IPS-20b (cell line): Measurements from ENCODE around the gene PRKCD.

Source experiments
- H3K27ac ChIP-seq: one replicate; pipeline ENCODE4 v1.5.1; 2013; ENCODE audit warnings: low read length
- H3K27me3 ChIP-seq: 2 replicates; pipeline ENCODE4 v1.6.1; 2013; ENCODE audit warnings: mild to moderate bottlenecking, low read length, inconsistent platforms; ENCODE audit not compliant: insufficient read depth
- H3K36me3 ChIP-seq: 2 replicates; pipeline ENCODE4 v1.6.1; 2013; ENCODE audit warnings: low read depth, mild to moderate bottlenecking, inconsistent platforms, low read length, moderate library complexity; ENCODE audit not compliant: insufficient read depth
- H3K4me1 ChIP-seq: 2 replicates; pipeline ENCODE4 v1.6.1; 2013; ENCODE audit warnings: mild to moderate bottlenecking, control low read depth, inconsistent platforms, low read length, moderate library complexity; ENCODE audit not compliant: insufficient read depth
- H3K4me3 ChIP-seq: 2 replicates; pipeline ENCODE4 v1.5.1; 2013; ENCODE audit warnings: mild to moderate bottlenecking, low read length, inconsistent platforms
- H3K9ac ChIP-seq: 2 replicates; pipeline ENCODE4 v1.6.1; 2013; ENCODE audit warnings: low read depth, mild to moderate bottlenecking, inconsistent platforms, low read length, moderate library complexity
- H3K9me3 ChIP-seq: 2 replicates; pipeline ENCODE4 v1.6.1; 2013; ENCODE audit warnings: mild to moderate bottlenecking, low read depth, low read length, inconsistent platforms; ENCODE audit not compliant: insufficient read depth

PRKCD gene

GRCh38 chr3:53189276-53189675 is 28.3 kb downstream of the PRKCD start:
- H3K9ac ChIP-seq, result no peak overlapping the region
- no peaks in the 10 kb centered on the region for H3K9me3 ChIP-seq
- no peak overlapping the region for H3K4me3 ChIP-seq
- 0 out of 2 replicates have a peak, but pooled peaks cover 10% of the 10 kb centered on the region for H3K36me3 ChIP-seq
- H3K27ac ChIP-seq, result no peak overlapping the region
- peaks cover 1% of the 10 kb centered on the region; the same call in 1 of the 2 replicates for H3K4me1 ChIP-seq
- H3K27me3 ChIP-seq, result no peaks in the 10 kb centered on the region

- Histone ChIP-seq H3K4me1 (peaks cover 3% of the 10 kb centered on the region; the same call in 1 of the 2 replicates), H3K36me3 (0 out of 2 replicates have a peak, but pooled peaks cover 10% of the 10 kb centered on the region), H3K9ac (no peak overlapping the region), H3K27me3 (0 out of 2 replicates have a peak, but pooled peaks cover 3% of the 10 kb centered on the region), H3K27ac (no peak overlapping the region), H3K9me3 (no peaks in the 10 kb centered on the region), H3K4me3 (no peak overlapping the region)
Measured at GRCh38 chr3:53190659-53191058, 29.6 kb downstream of the PRKCD start.

GRCh38 chr3:53191836-53192480 is 30.9 kb downstream of the PRKCD start:
- 0 out of 2 replicates have a peak, but pooled peaks cover 7% of the 10 kb centered on the region for H3K36me3 ChIP-seq
- H3K27ac ChIP-seq, result no peak overlapping the region
- no peak overlapping the region for H3K9ac ChIP-seq
- H3K4me3 ChIP-seq, result no peak overlapping the region
- H3K9me3 ChIP-seq, result no peaks in the 10 kb centered on the region
- 0 out of 2 replicates have a peak, but pooled peaks cover 4% of the 10 kb centered on the region for H3K27me3 ChIP-seq
- peaks cover 3% of the 10 kb centered on the region; the same call in 1 of the 2 replicates for H3K4me1 ChIP-seq

- H3K36me3 ChIP-seq, result 0 out of 2 replicates have a peak, but pooled peaks cover 7% of the 10 kb centered on the region
- 0 out of 2 replicates have a peak, but pooled peaks cover 4% of the 10 kb centered on the region for H3K27me3 ChIP-seq
- no peaks in the 10 kb centered on the region for H3K9me3 ChIP-seq
- no peak overlapping the region for H3K4me3 ChIP-seq
- H3K4me1 ChIP-seq, result peaks cover 3% of the 10 kb centered on the region; the same call in 1 of the 2 replicates
- no peak overlapping the region; the same call in 1 of the 2 replicates for H3K9ac ChIP-seq
- H3K27ac ChIP-seq, result no peak overlapping the region
Measured at GRCh38 chr3:53192608-53193007, 31.6 kb downstream of the PRKCD start.

- H3K36me3 ChIP-seq, result 0 out of 2 replicates have a peak, but pooled peaks cover 7% of the 10 kb centered on the region
Measured at GRCh38 chr3:53193466-53194209, 32.6 kb downstream of the PRKCD start.

GRCh38 chr3:53194210-53195065 is 33.4 kb downstream of the PRKCD start:
- H3K27me3 ChIP-seq, result 0 out of 2 replicates have a peak, but pooled peaks cover 4% of the 10 kb centered on the region
- no peak overlapping the region for H3K27ac ChIP-seq
- peaks cover 3% of the 10 kb centered on the region; the same call in 1 of the 2 replicates for H3K4me1 ChIP-seq
- H3K36me3 ChIP-seq, result 0 out of 2 replicates have a peak, but pooled peaks cover 7% of the 10 kb centered on the region
- H3K9me3 ChIP-seq, result no peaks in the 10 kb centered on the region
- no peak overlapping the region for H3K9ac ChIP-seq
- H3K4me3 ChIP-seq, result no peak overlapping the region

More at GRCh38 chr3:53193466-53194209, 32.6 kb downstream of the PRKCD start:
- H3K9me3 ChIP-seq, result no peaks in the 10 kb centered on the region
- H3K27ac ChIP-seq, result no peak overlapping the region
- H3K27me3 ChIP-seq, result 0 out of 2 replicates have a peak, but pooled peaks cover 4% of the 10 kb centered on the region
- no peak overlapping the region for H3K9ac ChIP-seq
- H3K4me3 ChIP-seq, result no peak overlapping the region
- peaks cover 3% of the 10 kb centered on the region; the same call in 1 of the 2 replicates for H3K4me1 ChIP-seq

GRCh38 chr3:53195066-53195450 is 34.0 kb downstream of the PRKCD start:
- H3K9ac ChIP-seq, result no peak overlapping the region
- H3K9me3 ChIP-seq, result no peaks in the 10 kb centered on the region
- H3K27me3 ChIP-seq, result 0 out of 2 replicates have a peak, but pooled peaks cover 4% of the 10 kb centered on the region
- 0 out of 2 replicates have a peak, but pooled peaks cover 4% of the 10 kb centered on the region for H3K36me3 ChIP-seq
- no peak overlapping the region for H3K4me3 ChIP-seq
- peaks cover 3% of the 10 kb centered on the region; the same call in 1 of the 2 replicates for H3K4me1 ChIP-seq
- H3K27ac ChIP-seq, result no peak overlapping the region

- H3K4me1 ChIP-seq, result peaks cover 3% of the 10 kb centered on the region; the same call in 1 of the 2 replicates
- no peaks in the 10 kb centered on the region for H3K9me3 ChIP-seq
- 0 out of 2 replicates have a peak, but pooled peaks cover 4% of the 10 kb centered on the region for H3K27me3 ChIP-seq
- no peaks in the 10 kb centered on the region for H3K36me3 ChIP-seq
- no peak overlapping the region for H3K27ac ChIP-seq
- H3K9ac ChIP-seq, result no peak overlapping the region
- no peak overlapping the region for H3K4me3 ChIP-seq
Measured at GRCh38 chr3:53195602-53196574, 34.9 kb downstream of the PRKCD start.

GRCh38 chr3:53196575-53197407 is 35.8 kb downstream of the PRKCD start:
- no peaks in the 10 kb centered on the region for H3K36me3 ChIP-seq
- H3K4me3 ChIP-seq, result no peak overlapping the region; the same call in 1 of the 2 replicates
- H3K9me3 ChIP-seq, result no peaks in the 10 kb centered on the region
- H3K27me3 ChIP-seq, result 0 out of 2 replicates have a peak, but pooled peaks cover 4% of the 10 kb centered on the region
- H3K4me1 ChIP-seq, result peaks cover 3% of the 10 kb centered on the region; the same call in 1 of the 2 replicates
- no peak overlapping the region for H3K27ac ChIP-seq
- H3K9ac ChIP-seq, result peak overlapping the region; percentile 16; the same call in 1 of the 2 replicates
